Endothelial cell of umbilical vein (primary cell): ENCODE results near the gene PDSS2. TPM values are rescaled to one million over a fixed set of nuclear protein-coding genes. Genes with fewer than 3 reads are reported as not detected.

ENCODE experiments used
- BruUV-seq: library from RNA; stranded (reverse); fragments of 400-500 nt; replicated peaks from 2 replicates; lab custom pipeline; 2021; lab: Mats Ljungman, UMichigan
- CTCF ChIA-PET: fragments of 300-600, 350-600 bp; sonication (Branson Sonifier 250); formaldehyde crosslinking; loops from one replicate; lab custom pipeline; 2021; ENCODE audit warnings: antibody characterized with exemption, inconsistent platforms; lab: Charles Lee
- POLR2A ChIA-PET: fragments of 300-600, 350-600 bp; sonication (Branson Sonifier 250); formaldehyde crosslinking; loops from one replicate; lab custom pipeline; 2021; ENCODE audit warnings: antibody characterized with exemption, inconsistent platforms; lab: Charles Lee
- DNase-seq: peaks from one replicate; pipeline ENCODE4 v3.0.0-alpha.2; 2011; ENCODE audit warnings: low read depth, low spot score
- FAIRE-seq: peaks from 2 replicates; lab custom pipeline; 2011; peaks lifted over from hg19 to GRCh38; lab: Jason Lieb, UNC
- H2AFZ ChIP-seq: 2 replicates; pipeline ENCODE4 v1.6.0; 2012; ENCODE audit warnings: low read depth, low read length, control low read depth, inconsistent platforms
- H3K27ac ChIP-seq: 2 replicates; pipeline ENCODE4 v1.5.1; 2011; ENCODE audit warnings: low read depth, mild to moderate bottlenecking, control low read depth, low read length, moderate library complexity; ENCODE audit not compliant: insufficient read depth
- H3K27me3 ChIP-seq, 2 experiments: 2 replicates each; pipeline versions ENCODE4 v1.6.0 to v1.6.1; 2011; ENCODE audit warnings: low read length in 2 of 2, mixed read lengths in 1 of 2; ENCODE audit not compliant: control insufficient read depth in 2 of 2, insufficient read depth in 2 of 2
- H3K36me3 ChIP-seq, 2 experiments: 2 replicates in 1 of 2; 3 replicates in 1 of 2; pipeline ENCODE4 v1.5.1; 2011; ENCODE audit warnings: low read length in 2 of 2, mild to moderate bottlenecking in 1 of 2, moderate library complexity in 1 of 2; ENCODE audit not compliant: control insufficient read depth in 2 of 2, insufficient read depth in 2 of 2; ENCODE audit errors: extremely low read depth in 1 of 2
- H3K4me1 ChIP-seq: 3 replicates; pipeline ENCODE4 v1.5.1; 2011; ENCODE audit warnings: mild to moderate bottlenecking, low read length; ENCODE audit not compliant: control insufficient read depth, insufficient read depth; ENCODE audit errors: extremely low read depth
- H3K4me2 ChIP-seq: 2 replicates; pipeline ENCODE4 v1.6.1; 2011; ENCODE audit warnings: low read length, control low read depth, mixed read lengths; ENCODE audit not compliant: insufficient read depth
- H3K4me3 ChIP-seq, 3 experiments: fragments of 200-600 bp in 1 of 3; sonication (generic), shearing (Covaris generic) in 1 of 3; replicated peaks in 1 of 3; 2 replicates each; pipeline ENCODE4 v1.5.1; 2011 to 2016; ENCODE audit warnings: control low read depth in 3 of 3, low read length in 3 of 3, mild to moderate bottlenecking in 2 of 3, inconsistent platforms in 1 of 3, low read depth in 1 of 3, moderate library complexity in 1 of 3; ENCODE audit not compliant: insufficient read depth in 1 of 3
- H3K79me2 ChIP-seq: 2 replicates; pipeline ENCODE4 v1.6.0; 2012; ENCODE audit warnings: low read length, inconsistent platforms; ENCODE audit not compliant: control insufficient read depth, insufficient read depth
- H3K9ac ChIP-seq: replicated peaks from 2 replicates; pipeline ENCODE3; 2011; ENCODE audit warnings: low read length, control low read depth; ENCODE audit not compliant: insufficient read depth; ENCODE audit errors: extremely low read depth
- H3K9me1 ChIP-seq: replicated peaks from 3 replicates; pipeline ENCODE4 v1.6.0; 2011; ENCODE audit warnings: mild to moderate bottlenecking, low read length; ENCODE audit not compliant: control insufficient read depth, insufficient read depth; ENCODE audit errors: extremely low read depth
- H3K9me3 ChIP-seq: replicated peaks from 2 replicates; pipeline ENCODE4 v1.5.1; 2012; ENCODE audit warnings: low read length, inconsistent platforms; ENCODE audit not compliant: control insufficient read depth, insufficient read depth
- H4K20me1 ChIP-seq: replicated peaks from 2 replicates; pipeline ENCODE3; 2011; ENCODE audit warnings: mild to moderate bottlenecking, low read length; ENCODE audit not compliant: control insufficient read depth, insufficient read depth; ENCODE audit errors: extremely low read depth
- CTCF ChIP-seq, 2 donors: IDR thresholded peaks; 1 replicate in 1 of 2; 2 replicates in 1 of 2; pipeline ENCODE4 v1.5.1; 2011; ENCODE audit warnings: low read length in 2 of 2, mild to moderate bottlenecking in 2 of 2, moderate library complexity in 2 of 2, control low read depth in 1 of 2, inconsistent platforms in 1 of 2, low read depth in 1 of 2; ENCODE audit not compliant: insufficient read depth in 1 of 2; ENCODE audit errors: extremely low read depth in 1 of 2
- EZH2 ChIP-seq: IDR thresholded peaks from 2 replicates; pipeline ENCODE4 v1.6.1; 2012; ENCODE audit warnings: borderline replicate concordance, low read depth, mild to moderate bottlenecking, moderate library complexity, low read length, inconsistent platforms; ENCODE audit not compliant: severe bottlenecking
- FOS ChIP-seq: IDR thresholded peaks from 2 replicates; pipeline ENCODE4 v1.6.1; 2011; ENCODE audit warnings: mild to moderate bottlenecking, low read length, moderate library complexity, borderline replicate concordance; ENCODE audit not compliant: insufficient read depth
- GATA2 ChIP-seq: IDR thresholded peaks from 2 replicates; pipeline ENCODE4 v1.7.0; 2011; ENCODE audit warnings: low read depth, mild to moderate bottlenecking, moderate library complexity, mixed read lengths, low read length; ENCODE audit not compliant: insufficient read length, insufficient read depth
- JUN ChIP-seq: IDR thresholded peaks from 2 replicates; pipeline ENCODE4 v1.6.1; 2011; ENCODE audit warnings: borderline replicate concordance, low read depth; ENCODE audit not compliant: insufficient read length, insufficient read depth
- MYC ChIP-seq: IDR thresholded peaks from one replicate; pipeline ENCODE4 v1.6.1; 2011; ENCODE audit warnings: mild to moderate bottlenecking, low read depth, low read length
- POLR2A ChIP-seq: IDR thresholded peaks from 2 replicates; pipeline ENCODE4 v1.6.1; 2012; ENCODE audit warnings: low read depth, mild to moderate bottlenecking, control low read depth, low read length
- POLR2AphosphoS5 ChIP-seq: IDR thresholded peaks from 2 replicates; pipeline ENCODE4 v1.6.1; 2012; ENCODE audit warnings: low read depth, mild to moderate bottlenecking, control low read depth, low read length, moderate library complexity; ENCODE audit not compliant: insufficient read depth
- dilution Hi-C: fragments of 300-500 bp; cut with MboI; formaldehyde crosslinking; loops from one replicate; pipeline ENCODE4 v1.15.0; 2019; ENCODE audit warnings: low sequenced_read_pairs; ENCODE audit not compliant: extremely low pct_ligation_motif_present
- intact Hi-C: fragments of 100-400 bp; cut with micrococcal nuclease; formaldehyde crosslinking; loops from one replicate; pipeline ENCODE4 v1.10.0; 2022
- polyA plus RNA-seq, 4 experiments: library from polyadenylated mRNA; depleted of rRNA in 3 of 4; stranded (reverse) in 3 of 4; unstranded in 1 of 4; fragments of >200 nt; gene quantifications; 2 replicates each; pipeline versions ENCODE4 v1.2.1 to v1.2.3, GENCODE V29; 2011 to 2012; ENCODE audit warnings: missing spikeins in 1 of 4
- total RNA-seq: library from RNA; stranded (reverse); gene quantifications from 2 replicates; pipeline ENCODE4 v1.2.3, GENCODE V29; 2021
- TF ChIP-seq, protein P1 (sequence below): IDR thresholded peaks from 2 replicates; pipeline ENCODE4 v1.6.1; 2011; ENCODE audit not compliant: insufficient read depth, insufficient read length

The PDSS2 gene
- total and polyA plus RNA-seq, 2 donors (not counting 3 experiments of a cell fraction or from before 2014, with no cell fraction given) = 7.6 to 9.3 TPM

GRCh38 chr6:107152638-107153430 is 306.5 kb downstream of the PDSS2 start:
- dilution Hi-C loops = no loop called here

More at GRCh38 chr6:107152638-107153430, 306.5 kb downstream of the PDSS2 start:
- no peak overlapping the region for H3K9ac ChIP-seq
- H4K20me1 ChIP-seq = no peaks in the 10 kb centered on the region
- H3K27me3 ChIP-seq = no peaks in the 10 kb centered on the region
- no peak overlapping the region for H2AFZ ChIP-seq
- intact Hi-C loops = no loop called here
- no TSS peak for BruUV-seq
- no peaks in the 10 kb centered on the region for H3K79me2 ChIP-seq
- no peaks in the 10 kb centered on the region for H3K36me3 ChIP-seq
- no peaks in the 10 kb centered on the region for H3K4me1 ChIP-seq
- H3K4me3 ChIP-seq = no peak overlapping the region
- H3K9me3 ChIP-seq = no peaks in the 10 kb centered on the region
- H3K27ac ChIP-seq = no peak overlapping the region
- TF ChIP-seq JUN (no peak), MYC (no peak), FOS (no peak), POLR2AphosphoS5 (no peak), POLR2A (no peak), GATA2 (no peak), EZH2 (no peak), CTCF (IDR thresholded peaks at IDR 0.05; ENCODE audit: extremely low read depth in 1 of 2, insufficient read depth in 1 of 2, low read depth in 1 of 2, low read length in 2 of 2) (no peak)
- TF ChIP-seq, protein P1, sequence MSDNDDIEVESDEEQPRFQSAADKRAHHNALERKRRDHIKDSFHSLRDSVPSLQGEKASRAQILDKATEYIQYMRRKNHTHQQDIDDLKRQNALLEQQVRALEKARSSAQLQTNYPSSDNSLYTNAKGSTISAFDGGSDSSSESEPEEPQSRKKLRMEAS = no peak
- no peak overlapping the region for H3K4me2 ChIP-seq
- FAIRE-seq = no peak
- ChIA-PET CTCF (no interaction called here), POLR2A (no interaction called here)
- no peaks in the 10 kb centered on the region for H3K9me1 ChIP-seq
- DNase-seq = no peak
